K562 (cell line): Measurements from ENCODE around the gene DHRS12. TPM values are rescaled to one million over a fixed set of nuclear protein-coding genes. Genes with fewer than 3 reads are reported as not detected.

Experiments used
- ATF7 ChIP-seq: fragments of 450-650 bp; IDR thresholded peaks from 2 replicates; pipeline ENCODE4 v1.7.1; 2014; ENCODE audit warnings: mild to moderate bottlenecking, moderate library complexity
- FOXP1 ChIP-seq: sonication (generic); formaldehyde crosslinking; IDR thresholded peaks from 2 replicates; pipeline ENCODE4 v1.8.0; 2022; ENCODE audit warnings: mild to moderate bottlenecking, missing genetic modification reagents
- HCFC1 ChIP-seq: IDR thresholded peaks from 2 replicates; pipeline ENCODE4 v1.6.1; 2012; ENCODE audit warnings: low read depth, low read length, improper control_type of control experiment
- NFE2L1 ChIP-seq: fragments of 450-650 bp; IDR thresholded peaks from 2 replicates; pipeline ENCODE4 v1.6.1; 2016; ENCODE audit warnings: missing genetic modification characterization, low read depth, mild to moderate bottlenecking, missing compliant biosample characterization, moderate library complexity, borderline replicate concordance
- RAD21 ChIP-seq, 2 experiments: fragments of 250-450 bp in 1 of 2; fragments of 450-650 bp in 1 of 2; sonication (Bioruptor Pico) in 1 of 2; formaldehyde crosslinking in 1 of 2; IDR thresholded peaks in 1 of 2; conservative IDR thresholded peaks in 1 of 2; 2 replicates each; pipeline versions ENCODE4 v1.4.0 to v1.8.0; 2020 to 2022; ENCODE audit warnings: mild to moderate bottlenecking in 2 of 2, moderate library complexity in 1 of 2
- RCOR1 ChIP-seq, 2 experiments: IDR thresholded peaks; 2 replicates each; pipeline ENCODE4 v1.6.1; 2012; ENCODE audit warnings: low read depth in 2 of 2, low read length in 2 of 2, borderline replicate concordance in 1 of 2, improper control_type of control experiment in 1 of 2
- SAFB ChIP-seq: fragments of 200-400 bp; formaldehyde crosslinking; IDR thresholded peaks from 2 replicates; pipeline ENCODE4 v1.6.1; 2017; ENCODE audit warnings: low read depth, low read length, borderline replicate concordance
- TBL1XR1 ChIP-seq, 2 experiments: IDR thresholded peaks; 2 replicates each; pipeline ENCODE4 v1.6.1; 2012; ENCODE audit warnings: improper control_type of control experiment in 2 of 2, low read length in 2 of 2, mild to moderate bottlenecking in 1 of 2
- WHSC1 ChIP-seq: IDR thresholded peaks from one replicate; pipeline ENCODE4 v1.6.1; 2012; ENCODE audit warnings: low read length, control low read depth, inconsistent platforms
- polyA plus RNA-seq, 8 experiments: library from polyadenylated mRNA; depleted of rRNA in 4 of 8; stranded (reverse) in 5 of 8; unstranded in 3 of 8; fragments of >200 nt; fragmentation: Nextera tagmentation in 2 of 8; fragmentation: Illumina TruSeq in 1 of 8; extraction: Ambion mirVana in 2 of 8; extraction: Trizol in 1 of 8; gene quantifications; 2 replicates each; pipeline versions ENCODE4 v1.2.1 to v1.2.3, GENCODE V29; 2011 to 2014; ENCODE audit warnings: inconsistent platforms in 1 of 8, missing spikeins in 1 of 8
- total RNA-seq, 7 experiments: library from RNA; depleted of rRNA in 6 of 7; stranded (reverse); fragments of >200 nt in 6 of 7; fragmentation: Illumina TruSeq in 2 of 7; extraction: Trizol in 2 of 7; gene quantifications; 2 replicates each; pipeline versions ENCODE4 v1.2.1 to v1.2.3, GENCODE V29; 2011 to 2021; ENCODE audit warnings: low replicate concordance in 1 of 7
- TF ChIP-seq, protein P1 (sequence below): fragments of 150-350 bp; IDR thresholded peaks from 2 replicates; pipeline ENCODE4 v1.6.1; 2014; ENCODE audit warnings: low read depth, mild to moderate bottlenecking, low read length, borderline replicate concordance
- TF ChIP-seq, protein P2 (sequence below), 2 experiments: IDR thresholded peaks; 2 replicates each; pipeline ENCODE4 v1.6.1; 2011; ENCODE audit warnings: borderline replicate concordance in 1 of 2, control low read depth in 1 of 2, low read depth in 1 of 2, low read length in 1 of 2, mild to moderate bottlenecking in 1 of 2, mixed read lengths in 1 of 2, moderate library complexity in 1 of 2; ENCODE audit not compliant: insufficient read depth in 1 of 2, insufficient read length in 1 of 2, poor library complexity in 1 of 2, severe bottlenecking in 1 of 2; ENCODE audit errors: extremely low read depth in 1 of 2
- TF ChIP-seq, protein P3 (sequence below), 2 experiments: fragments of 450-650 bp; conservative IDR thresholded peaks; 2 replicates each; pipeline ENCODE4 v1.6.1; 2017; ENCODE audit warnings: mild to moderate bottlenecking in 2 of 2, moderate library complexity in 2 of 2

The DHRS12 gene
- total and polyA plus RNA-seq, 9 of the 15 experiments (the other 6 are each of a cell fraction or from before 2014, with no cell fraction given) = 0.62 to 2.7 (median 0.98) TPM

DNA sequence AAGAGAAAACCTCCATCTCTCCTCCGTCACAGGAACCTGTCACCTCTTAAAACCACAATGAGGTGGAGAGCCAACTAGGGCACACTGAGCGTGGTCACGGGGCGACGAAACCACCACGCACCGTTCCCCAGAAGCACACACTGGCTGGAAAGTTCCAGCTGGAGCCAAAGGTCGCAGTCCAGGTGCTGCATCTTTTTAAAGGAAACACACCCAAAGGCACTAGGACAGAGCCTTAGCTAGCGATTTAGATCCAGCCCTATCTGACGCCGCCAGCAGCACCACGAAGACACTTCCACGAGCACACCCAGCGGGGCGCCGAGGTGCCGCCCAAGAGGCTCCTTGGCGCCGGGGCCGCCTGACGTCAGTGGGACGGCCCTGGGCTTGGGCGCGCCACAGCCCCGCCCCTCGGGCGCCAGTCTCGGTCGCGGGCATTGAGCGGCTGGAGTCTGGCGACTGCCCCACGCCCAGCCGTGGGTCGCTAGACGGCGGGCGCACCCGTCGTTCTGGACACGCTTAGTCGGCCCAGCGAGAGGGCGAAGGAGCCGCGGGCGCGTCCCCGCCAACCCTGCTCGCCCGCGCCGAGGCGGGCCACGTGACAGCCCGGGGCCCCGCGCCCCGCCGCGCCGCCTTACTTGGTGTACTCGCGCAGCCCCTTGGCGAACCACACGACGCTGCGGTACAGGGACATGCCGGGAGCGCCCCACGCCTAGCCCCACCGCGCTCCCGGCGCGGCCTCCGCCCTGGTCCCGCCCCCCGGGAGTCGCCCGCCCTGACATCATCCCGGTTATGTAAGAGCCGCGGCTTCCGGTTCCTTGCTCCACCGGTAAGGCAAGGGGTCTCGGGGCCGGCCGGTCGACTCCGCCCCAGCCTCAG is at the start of gene DHRS12 (continued):
- TF ChIP-seq, protein P1, sequence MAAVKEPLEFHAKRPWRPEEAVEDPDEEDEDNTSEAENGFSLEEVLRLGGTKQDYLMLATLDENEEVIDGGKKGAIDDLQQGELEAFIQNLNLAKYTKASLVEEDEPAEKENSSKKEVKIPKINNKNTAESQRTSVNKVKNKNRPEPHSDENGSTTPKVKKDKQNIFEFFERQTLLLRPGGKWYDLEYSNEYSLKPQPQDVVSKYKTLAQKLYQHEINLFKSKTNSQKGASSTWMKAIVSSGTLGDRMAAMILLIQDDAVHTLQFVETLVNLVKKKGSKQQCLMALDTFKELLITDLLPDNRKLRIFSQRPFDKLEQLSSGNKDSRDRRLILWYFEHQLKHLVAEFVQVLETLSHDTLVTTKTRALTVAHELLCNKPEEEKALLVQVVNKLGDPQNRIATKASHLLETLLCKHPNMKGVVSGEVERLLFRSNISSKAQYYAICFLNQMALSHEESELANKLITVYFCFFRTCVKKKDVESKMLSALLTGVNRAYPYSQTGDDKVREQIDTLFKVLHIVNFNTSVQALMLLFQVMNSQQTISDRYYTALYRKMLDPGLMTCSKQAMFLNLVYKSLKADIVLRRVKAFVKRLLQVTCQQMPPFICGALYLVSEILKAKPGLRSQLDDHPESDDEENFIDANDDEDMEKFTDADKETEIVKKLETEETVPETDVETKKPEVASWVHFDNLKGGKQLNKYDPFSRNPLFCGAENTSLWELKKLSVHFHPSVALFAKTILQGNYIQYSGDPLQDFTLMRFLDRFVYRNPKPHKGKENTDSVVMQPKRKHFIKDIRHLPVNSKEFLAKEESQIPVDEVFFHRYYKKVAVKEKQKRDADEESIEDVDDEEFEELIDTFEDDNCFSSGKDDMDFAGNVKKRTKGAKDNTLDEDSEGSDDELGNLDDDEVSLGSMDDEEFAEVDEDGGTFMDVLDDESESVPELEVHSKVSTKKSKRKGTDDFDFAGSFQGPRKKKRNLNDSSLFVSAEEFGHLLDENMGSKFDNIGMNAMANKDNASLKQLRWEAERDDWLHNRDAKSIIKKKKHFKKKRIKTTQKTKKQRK = no peak
- TF ChIP-seq FOXP1 (CRISPR knock-in tag) = peak; percentile 82; the same call in 1 of the 2 replicates
- TF ChIP-seq, protein P2, sequence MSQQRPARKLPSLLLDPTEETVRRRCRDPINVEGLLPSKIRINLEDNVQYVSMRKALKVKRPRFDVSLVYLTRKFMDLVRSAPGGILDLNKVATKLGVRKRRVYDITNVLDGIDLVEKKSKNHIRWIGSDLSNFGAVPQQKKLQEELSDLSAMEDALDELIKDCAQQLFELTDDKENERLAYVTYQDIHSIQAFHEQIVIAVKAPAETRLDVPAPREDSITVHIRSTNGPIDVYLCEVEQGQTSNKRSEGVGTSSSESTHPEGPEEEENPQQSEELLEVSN (IDR thresholded peaks at IDR 0.05; ENCODE audit: borderline replicate concordance in 1 of 2, extremely low read depth in 1 of 2, insufficient read depth in 1 of 2, insufficient read length in 1 of 2, low read depth in 1 of 2, low read length in 1 of 2, poor library complexity in 1 of 2, severe bottlenecking in 1 of 2) = peak; percentile 77 to 88
- TF ChIP-seq, protein P3, sequence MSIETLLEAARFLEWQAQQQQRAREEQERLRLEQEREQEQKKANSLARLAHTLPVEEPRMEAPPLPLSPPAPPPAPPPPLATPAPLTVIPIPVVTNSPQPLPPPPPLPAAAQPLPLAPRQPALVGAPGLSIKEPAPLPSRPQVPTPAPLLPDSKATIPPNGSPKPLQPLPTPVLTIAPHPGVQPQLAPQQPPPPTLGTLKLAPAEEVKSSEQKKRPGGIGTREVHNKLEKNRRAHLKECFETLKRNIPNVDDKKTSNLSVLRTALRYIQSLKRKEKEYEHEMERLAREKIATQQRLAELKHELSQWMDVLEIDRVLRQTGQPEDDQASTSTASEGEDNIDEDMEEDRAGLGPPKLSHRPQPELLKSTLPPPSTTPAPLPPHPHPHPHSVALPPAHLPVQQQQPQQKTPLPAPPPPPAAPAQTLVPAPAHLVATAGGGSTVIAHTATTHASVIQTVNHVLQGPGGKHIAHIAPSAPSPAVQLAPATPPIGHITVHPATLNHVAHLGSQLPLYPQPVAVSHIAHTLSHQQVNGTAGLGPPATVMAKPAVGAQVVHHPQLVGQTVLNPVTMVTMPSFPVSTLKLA (conservative IDR thresholded peaks at IDR 0.05) = peak in 1 of 2 experiments; percentile 76; a peak in 3 of 4 replicates
- peak; percentile 57 to 60; a peak in 3 of 4 replicates for TF ChIP-seq RCOR1 (IDR thresholded peaks at IDR 0.05; ENCODE audit: borderline replicate concordance in 1 of 2, low read depth in 2 of 2, low read length in 2 of 2)
- TF ChIP-seq SAFB = peak; percentile 47; the same call in 1 of the 2 replicates
- TF ChIP-seq NFE2L1 (tag) = no peak
- peak; percentile 22; the same call in 1 of the 2 replicates for TF ChIP-seq HCFC1
- peak; percentile 94 for TF ChIP-seq ATF7
- TF ChIP-seq WHSC1 = no peak
- peak; percentile 17 to 36; a peak in 3 of 4 replicates for TF ChIP-seq RAD21 (CRISPR knock-in tag; conservative IDR thresholded peaks at IDR 0.05 in 1 of 2, IDR thresholded peaks at IDR 0.05 in 1 of 2)
- peak in 1 of 2 experiments; percentile 74; a peak in 2 of 4 replicates for TF ChIP-seq TBL1XR1 (IDR thresholded peaks at IDR 0.05; ENCODE audit: low read length in 2 of 2)
